ENCODE results near the gene OR5K2. TPM values are rescaled to one million over a fixed set of nuclear protein-coding genes. Genes with fewer than 3 reads are reported as not detected.

Gene OR5K2
- total RNA-seq, 2 donors from 2014 or later, result not detected

Other genes starting within 250 kb of the OR5K2 start
- not detected for gene OR5H6, start 233.4 kb upstream of the OR5K2 start, total RNA-seq
- not detected for gene OR5H2, start 215.2 kb upstream of the OR5K2 start, total RNA-seq
- gene OR5K4, start 143.8 kb upstream of the OR5K2 start, total RNA-seq, result not detected
- gene OR5K3, start 107.0 kb upstream of the OR5K2 start, total RNA-seq, result not detected
- gene OR5K1, start 34.5 kb upstream of the OR5K2 start, total RNA-seq, result not detected
- gene CLDND1, start 25.2 kb downstream of the OR5K2 start, total RNA-seq, result 100 to 1,000 TPM; 105 to 114 TPM
- gene GPR15, start 34.3 kb downstream of the OR5K2 start, total RNA-seq, result not detected
- 10 to 100 TPM; 12.2 to 12.7 TPM for gene CPOX, start 95.9 kb downstream of the OR5K2 start, total RNA-seq

Data from posterior vena cava (tissue), 2 donors.